Endothelial cell (in vitro differentiated cells): ENCODE results near the gene TRIM28. TPM values are rescaled to one million over a fixed set of nuclear protein-coding genes. Genes with fewer than 3 reads are reported as not detected.

ENCODE experiments used
- DNase-seq: peaks from one replicate; pipeline ENCODE4 v3.0.0; 2021; ENCODE audit warnings: low spot score
- H3K27ac Mint-ChIP-seq: one replicate; pipeline ENCODE4 v1.8.0; 2021; ENCODE audit warnings: mixed read lengths, inconsistent platforms; ENCODE audit not compliant: unreplicated experiment
- H3K27me3 Mint-ChIP-seq: one replicate; pipeline ENCODE4 v1.8.0; 2021; ENCODE audit warnings: mild to moderate bottlenecking, moderate library complexity, mixed read lengths, inconsistent platforms; ENCODE audit not compliant: unreplicated experiment
- H3K36me3 Mint-ChIP-seq: one replicate; pipeline ENCODE4 v1.8.0; 2021; ENCODE audit warnings: mild to moderate bottlenecking, low read depth, mixed read lengths, inconsistent platforms; ENCODE audit not compliant: unreplicated experiment
- H3K4me1 Mint-ChIP-seq: one replicate; pipeline ENCODE4 v1.8.0; 2021; ENCODE audit warnings: mild to moderate bottlenecking, mixed read lengths, inconsistent platforms; ENCODE audit not compliant: unreplicated experiment
- H3K4me3 Mint-ChIP-seq: one replicate; pipeline ENCODE4 v1.8.0; 2021; ENCODE audit warnings: mild to moderate bottlenecking, mixed read lengths, inconsistent platforms; ENCODE audit not compliant: unreplicated experiment
- H3K9me3 Mint-ChIP-seq: one replicate; pipeline ENCODE4 v1.8.0; 2021; ENCODE audit warnings: mixed read lengths, inconsistent platforms; ENCODE audit not compliant: unreplicated experiment
- total RNA-seq: library from RNA; stranded (reverse); fragmentation: NEBNext Ultra II Directional; extraction: Animal tissue kit (Norgen Biotek cat#: 25700); gene quantifications from one replicate; pipeline ENCODE4 v1.2.1, GENCODE V29; 2021; ENCODE audit not compliant: unreplicated experiment
- TF ChIP-seq, protein P1 (sequence below): fragments of 200-600 bp; sonication (generic); IDR thresholded peaks from one replicate; pipeline ENCODE4 v1.5.0; 2021; ENCODE audit warnings: antibody characterized with exemption; ENCODE audit not compliant: unreplicated experiment

Gene TRIM28
- total RNA-seq, 1 donor from 2014 or later = 457 TPM

DNA sequence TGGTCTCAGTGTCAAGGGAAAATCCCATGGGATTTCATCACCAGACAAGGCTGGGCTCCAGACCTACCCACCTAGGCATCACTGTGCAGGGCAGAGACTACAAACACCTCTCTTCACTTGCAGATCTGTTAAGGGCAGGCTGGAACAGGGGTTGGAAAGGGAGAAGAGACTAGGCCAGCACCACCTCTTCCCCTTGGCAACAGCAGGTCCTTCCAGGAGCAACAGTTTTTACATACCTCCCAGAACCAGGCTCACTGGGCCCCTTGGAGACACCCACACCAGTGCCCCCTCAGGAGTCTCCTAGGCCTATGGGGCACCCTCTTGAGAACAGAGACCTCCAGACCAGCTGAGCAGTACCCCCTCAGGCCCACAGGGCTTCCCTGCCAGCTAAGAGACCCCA, 17.1 kb downstream of the TRIM28 start:
- Mint-ChIP-seq H3K4me3 (no peak overlapping the region), H3K36me3 (peaks cover 30% of the 10 kb centered on the region), H3K27me3 (peaks cover 23% of the 10 kb centered on the region), H3K4me1 (peaks cover 30% of the 10 kb centered on the region), H3K9me3 (no peaks in the 10 kb centered on the region), H3K27ac (no peak overlapping the region)
- DNase-seq = no peak
- TF ChIP-seq, protein P1, sequence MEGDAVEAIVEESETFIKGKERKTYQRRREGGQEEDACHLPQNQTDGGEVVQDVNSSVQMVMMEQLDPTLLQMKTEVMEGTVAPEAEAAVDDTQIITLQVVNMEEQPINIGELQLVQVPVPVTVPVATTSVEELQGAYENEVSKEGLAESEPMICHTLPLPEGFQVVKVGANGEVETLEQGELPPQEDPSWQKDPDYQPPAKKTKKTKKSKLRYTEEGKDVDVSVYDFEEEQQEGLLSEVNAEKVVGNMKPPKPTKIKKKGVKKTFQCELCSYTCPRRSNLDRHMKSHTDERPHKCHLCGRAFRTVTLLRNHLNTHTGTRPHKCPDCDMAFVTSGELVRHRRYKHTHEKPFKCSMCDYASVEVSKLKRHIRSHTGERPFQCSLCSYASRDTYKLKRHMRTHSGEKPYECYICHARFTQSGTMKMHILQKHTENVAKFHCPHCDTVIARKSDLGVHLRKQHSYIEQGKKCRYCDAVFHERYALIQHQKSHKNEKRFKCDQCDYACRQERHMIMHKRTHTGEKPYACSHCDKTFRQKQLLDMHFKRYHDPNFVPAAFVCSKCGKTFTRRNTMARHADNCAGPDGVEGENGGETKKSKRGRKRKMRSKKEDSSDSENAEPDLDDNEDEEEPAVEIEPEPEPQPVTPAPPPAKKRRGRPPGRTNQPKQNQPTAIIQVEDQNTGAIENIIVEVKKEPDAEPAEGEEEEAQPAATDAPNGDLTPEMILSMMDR = no peak

DNA sequence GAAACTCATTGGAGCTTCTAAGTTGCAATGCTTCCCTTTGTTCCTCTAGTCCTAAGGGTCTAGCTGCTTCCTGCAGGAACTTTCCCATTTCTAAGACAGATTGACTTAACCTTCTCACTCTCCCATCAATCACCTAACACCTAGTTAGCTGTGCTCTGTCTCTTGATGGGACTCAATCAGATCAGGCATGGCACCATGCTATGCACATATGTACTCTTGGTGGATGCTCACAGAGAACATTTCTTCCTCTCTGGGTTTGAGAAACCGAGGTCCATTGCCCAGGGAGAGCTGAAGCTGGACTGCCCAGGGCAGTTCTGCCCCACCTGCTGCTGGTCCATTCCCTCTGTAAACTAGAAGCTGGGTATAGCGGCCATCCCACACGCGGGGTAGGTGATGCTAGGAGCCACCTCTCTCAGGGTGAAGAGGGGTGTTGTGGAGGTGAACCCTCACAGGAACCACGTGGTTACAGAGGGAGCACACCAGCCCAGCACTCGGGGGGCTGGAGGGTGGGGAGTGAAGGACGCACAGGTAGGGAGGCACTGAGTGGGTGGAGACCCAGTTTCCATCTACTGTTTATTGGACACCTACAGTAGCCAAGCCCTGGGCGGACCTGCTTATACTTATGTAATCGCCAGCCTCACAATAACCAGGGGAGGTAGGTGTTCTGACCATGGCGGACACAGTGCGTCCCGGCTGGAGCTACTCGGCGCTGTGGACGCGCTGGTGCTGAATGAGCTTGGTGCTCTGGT, 17.7 kb downstream of the TRIM28 start:
- H3K36me3 Mint-ChIP-seq = peaks cover 25% of the 10 kb centered on the region
- H3K4me1 Mint-ChIP-seq = peaks cover 25% of the 10 kb centered on the region
- no peaks in the 10 kb centered on the region for H3K9me3 Mint-ChIP-seq
- TF ChIP-seq, protein P1 = no peak
- H3K27ac Mint-ChIP-seq = peak overlapping the region; percentile 57
- DNase-seq = no peak
- peak overlapping the region; percentile 77 for H3K4me3 Mint-ChIP-seq
- H3K27me3 Mint-ChIP-seq = peaks cover 21% of the 10 kb centered on the region

DNA sequence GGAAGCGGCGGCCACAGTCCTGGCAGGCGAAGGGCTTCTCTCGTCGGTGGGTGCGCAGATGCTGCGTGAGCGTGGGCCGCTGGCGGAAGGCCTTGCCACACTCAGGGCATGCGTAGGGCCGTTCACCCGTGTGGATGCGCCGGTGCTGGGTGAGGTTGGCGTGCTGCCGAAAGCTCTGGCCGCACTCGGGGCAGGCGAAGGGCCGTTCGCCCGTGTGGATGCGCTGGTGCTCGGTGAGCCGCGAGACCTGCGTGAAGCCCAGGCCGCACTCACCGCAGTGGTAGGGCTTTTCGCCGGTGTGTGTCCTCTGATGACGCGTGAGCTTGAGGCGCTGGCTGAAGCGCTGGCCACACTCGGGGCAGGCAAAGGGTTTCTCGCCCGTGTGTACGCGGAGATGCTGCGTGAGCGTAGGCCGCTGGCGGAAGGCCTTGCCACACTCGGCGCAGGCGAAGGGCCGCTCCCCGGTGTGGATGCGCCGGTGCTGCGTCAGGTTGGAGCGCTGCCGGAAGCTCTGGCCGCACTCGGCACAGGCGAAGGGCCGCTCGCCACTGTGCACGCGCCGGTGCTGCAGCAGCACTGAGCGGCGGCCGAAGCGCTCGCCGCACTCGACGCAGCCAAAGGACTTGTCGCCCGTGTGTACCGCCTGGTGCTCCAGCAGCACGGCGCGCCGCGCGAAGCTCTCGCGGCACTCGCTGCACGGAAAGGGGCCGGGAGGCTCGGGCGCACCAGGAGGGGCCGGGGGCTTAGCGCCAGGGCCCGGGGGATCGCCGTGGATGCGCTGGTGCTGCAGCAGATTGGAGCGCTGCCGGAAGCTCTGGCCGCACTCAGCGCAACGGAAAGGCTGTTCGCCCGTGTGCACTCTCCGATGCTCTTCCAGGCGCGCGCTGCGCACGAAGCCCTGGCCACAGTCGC, 18.5 kb downstream of the TRIM28 start:
- DNase-seq = peak; percentile 35
- no peaks in the 10 kb centered on the region for H3K9me3 Mint-ChIP-seq
- TF ChIP-seq, protein P1 = no peak
- H3K36me3 Mint-ChIP-seq = peaks cover 19% of the 10 kb centered on the region
- peaks cover 17% of the 10 kb centered on the region for H3K4me1 Mint-ChIP-seq
- no peak overlapping the region for H3K27ac Mint-ChIP-seq
- peaks cover 19% of the 10 kb centered on the region for H3K27me3 Mint-ChIP-seq
- H3K4me3 Mint-ChIP-seq = no peak overlapping the region

DNA sequence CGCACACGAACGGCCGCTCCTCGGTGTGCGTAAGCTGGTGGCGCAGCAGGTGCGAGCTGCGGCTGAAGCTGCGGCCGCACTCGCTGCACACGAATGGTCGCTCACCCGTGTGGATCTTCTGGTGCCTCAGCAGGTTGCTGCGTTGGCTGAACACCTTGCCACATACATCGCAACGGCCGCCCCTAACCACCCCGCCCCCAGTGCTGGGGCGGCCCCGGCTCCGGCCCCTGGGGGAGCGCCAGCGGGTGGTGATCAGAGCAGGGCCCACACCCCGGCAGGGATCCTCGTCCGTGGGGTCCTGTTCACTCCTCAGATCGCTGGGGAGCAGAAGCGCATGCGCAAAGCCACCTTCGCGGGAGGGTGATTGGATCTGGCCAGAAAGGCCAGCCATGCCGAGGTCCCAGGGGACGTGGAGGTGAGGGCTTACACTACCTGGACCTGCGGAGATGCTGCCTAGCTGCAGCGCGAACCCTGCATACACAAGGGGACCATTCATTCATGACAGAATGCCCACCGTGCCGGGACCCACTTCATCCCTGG, 19.2 kb downstream of the TRIM28 start:
- Mint-ChIP-seq H3K36me3 (peaks cover 15% of the 10 kb centered on the region), H3K27me3 (peaks cover 14% of the 10 kb centered on the region), H3K27ac (no peak overlapping the region), H3K4me3 (peak overlapping the region; percentile 35), H3K4me1 (peaks cover 11% of the 10 kb centered on the region), H3K9me3 (no peaks in the 10 kb centered on the region)
- DNase-seq = peak; percentile 31
- TF ChIP-seq, protein P1 = no peak
